K562 (cell line): ENCODE results near the gene METTL2B. TPM values are rescaled to one million over a fixed set of nuclear protein-coding genes. Genes with fewer than 3 reads are reported as not detected.
"Not testable (repeated sequence)": the region's sequence is repeated elsewhere in the genome, so short reads cannot be mapped to it uniquely, and the experiment has no call there.

ENCODE experiments used
- ATAC-seq: fragments of 200-7000 bp; cut with Tn5 transposase; 3 replicates; pipeline ENCODE4 v1.9.1; 2020; ENCODE audit warnings: moderate library complexity
- BruUV-seq: library from RNA; stranded (reverse); fragments of 400-500 nt; replicated peaks from 2 replicates; lab custom pipeline; 2021; lab: Mats Ljungman, UMichigan
- CTCF ChIA-PET: fragments of 300-600 bp; formaldehyde crosslinking; extraction: SDS; loops from one replicate; lab custom pipeline; 2021; ENCODE audit warnings: low intra/inter-chr PET ratio; lab: Yijun Ruan, JAX
- POLR2A ChIA-PET: fragments of 300-600, 350-650 bp; sonication (Branson Sonifier 250); formaldehyde crosslinking; extraction: SDS; loops from one replicate; lab custom pipeline; 2021; ENCODE audit warnings: antibody characterized with exemption, inconsistent platforms; lab: Yijun Ruan, JAX
- DNase-seq, 4 experiments: peaks; one replicate each; pipeline versions ENCODE4 v3.0.0 to v3.0.0-alpha.2; 2011 to 2018; ENCODE audit warnings: low spot score in 3 of 4, mixed read lengths in 3 of 4; ENCODE audit errors: extremely low read depth in 1 of 4
- FAIRE-seq: peaks from 2 replicates; lab custom pipeline; 2011; peaks lifted over from hg19 to GRCh38; lab: Jason Lieb, UNC
- H2AFZ ChIP-seq: 2 replicates; pipeline ENCODE4 v1.6.0; 2011; ENCODE audit warnings: low read depth, low read length, control low read depth, inconsistent platforms
- H3K27ac ChIP-seq: fragments of 200-600 bp; 3 replicates; pipeline ENCODE4 v1.8.0; 2011; ENCODE audit warnings: low read depth, mild to moderate bottlenecking, control low read depth, inconsistent platforms, low read length, moderate library complexity, mixed read lengths; ENCODE audit errors: extremely low read depth
- H3K27me3 ChIP-seq, 2 experiments: fragments of 300-600 bp in 1 of 2; 2 replicates in 1 of 2; 3 replicates in 1 of 2; pipeline versions ENCODE4 v1.6.0 to v1.8.0; 2011; ENCODE audit warnings: inconsistent platforms in 2 of 2, low read length in 2 of 2, mild to moderate bottlenecking in 1 of 2, mixed read lengths in 1 of 2, moderate library complexity in 1 of 2; ENCODE audit not compliant: control insufficient read depth in 2 of 2, insufficient read depth in 2 of 2
- H3K36me3 ChIP-seq: fragments of 300-600 bp; 3 replicates; pipeline ENCODE4 v1.8.0; 2011; ENCODE audit warnings: mild to moderate bottlenecking, low read length, inconsistent platforms; ENCODE audit not compliant: control insufficient read depth, insufficient read depth
- H3K4me1 ChIP-seq, 2 experiments: fragments of 200-600 bp in 1 of 2; replicated peaks in 1 of 2; 2 replicates in 1 of 2; 3 replicates in 1 of 2; pipeline versions ENCODE4 v1.5.1 to v1.8.0; 2011; ENCODE audit warnings: inconsistent platforms in 2 of 2, low read length in 2 of 2, mild to moderate bottlenecking in 1 of 2, mixed read lengths in 1 of 2, moderate library complexity in 1 of 2; ENCODE audit not compliant: control insufficient read depth in 2 of 2, insufficient read depth in 2 of 2
- H3K4me2 ChIP-seq: 2 replicates; pipeline ENCODE4 v1.6.1; 2011; ENCODE audit warnings: low read length, control low read depth, inconsistent platforms, mixed read lengths; ENCODE audit not compliant: insufficient read depth
- H3K4me3 ChIP-seq: fragments of 200-600 bp; sonication (generic), shearing (Covaris generic); 2 replicates; pipeline ENCODE4 v1.5.1; 2016; ENCODE audit warnings: control low read depth, inconsistent platforms
- H3K79me2 ChIP-seq: fragments of 200-600 bp; 3 replicates; pipeline ENCODE4 v1.8.0; 2011; ENCODE audit warnings: low read length, inconsistent platforms; ENCODE audit not compliant: control insufficient read depth, insufficient read depth
- H3K9ac ChIP-seq, 2 experiments: 2 replicates each; pipeline versions ENCODE4 v1.6.0 to v1.6.1; 2011; ENCODE audit warnings: low read depth in 2 of 2, low read length in 2 of 2, control low read depth in 1 of 2, inconsistent platforms in 1 of 2, mild to moderate bottlenecking in 1 of 2, mixed read lengths in 1 of 2; ENCODE audit not compliant: insufficient read depth in 1 of 2
- H3K9me1 ChIP-seq: one replicate; pipeline ENCODE4 v1.6.0; 2011; ENCODE audit warnings: inconsistent platforms, mild to moderate bottlenecking, low read length, moderate library complexity; ENCODE audit not compliant: control insufficient read depth, insufficient read depth
- H3K9me3 ChIP-seq: replicated peaks from 2 replicates; pipeline ENCODE4 v1.5.1; 2011; ENCODE audit warnings: low read depth, low read length, inconsistent platforms; ENCODE audit not compliant: control insufficient read depth, insufficient read depth
- H4K20me1 ChIP-seq: replicated peaks from 2 replicates; pipeline ENCODE4 v1.6.1; 2011; ENCODE audit warnings: low read length, inconsistent platforms, mixed read lengths; ENCODE audit not compliant: control insufficient read depth, insufficient read depth
- SOX6 ChIP-seq: fragments of 450-650 bp; IDR thresholded peaks from 2 replicates; pipeline ENCODE4 v1.6.1; 2014; ENCODE audit warnings: mild to moderate bottlenecking
- ZNF384 ChIP-seq: IDR thresholded peaks from 2 replicates; pipeline ENCODE4 v1.6.1; 2012; ENCODE audit warnings: low read depth, low read length, improper control_type of control experiment
- WGBS: fragments of 100-300 bp; shearing (Covaris generic); methylation state at CpG from one replicate; pipeline ENCODE4 v1.1.6; 2016; ENCODE audit warnings: low coverage, mixed read lengths; ENCODE audit not compliant: insufficient coverage; ENCODE audit errors: missing lambda C conversion rate; 5-methylcytosine and 5-hydroxymethylcytosine counted together
- in situ Hi-C: fragments of 300-500 bp; cut with MboI; formaldehyde crosslinking; loops from 4 replicates; pipeline ENCODE4 v1.15.0; 2018; ENCODE audit warnings: inconsistent platforms, mixed read lengths
- intact Hi-C: fragments of 100-400 bp; cut with micrococcal nuclease; formaldehyde crosslinking; loops from 2 replicates; pipeline ENCODE4 v1.14.2; 2022
- polyA plus RNA-seq, 8 experiments: library from polyadenylated mRNA; depleted of rRNA in 4 of 8; stranded (reverse) in 5 of 8; unstranded in 3 of 8; fragments of >200 nt; fragmentation: Nextera tagmentation in 2 of 8; fragmentation: Illumina TruSeq in 1 of 8; extraction: Ambion mirVana in 2 of 8; extraction: Trizol in 1 of 8; gene quantifications; 2 replicates each; pipeline versions ENCODE4 v1.2.1 to v1.2.3, GENCODE V29; 2011 to 2014; ENCODE audit warnings: inconsistent platforms in 1 of 8, missing spikeins in 1 of 8
- total RNA-seq, 7 experiments: library from RNA; depleted of rRNA in 6 of 7; stranded (reverse); fragments of >200 nt in 6 of 7; fragmentation: Illumina TruSeq in 2 of 7; extraction: Trizol in 2 of 7; gene quantifications; 2 replicates each; pipeline versions ENCODE4 v1.2.1 to v1.2.3, GENCODE V29; 2011 to 2021; ENCODE audit warnings: low replicate concordance in 1 of 7
- TF ChIP-seq, protein P1 (sequence below), 2 experiments: fragments of 450-650 bp in 1 of 2; sonication (generic) in 1 of 2; formaldehyde crosslinking in 1 of 2; IDR thresholded peaks in 1 of 2; conservative IDR thresholded peaks in 1 of 2; 2 replicates each; pipeline versions ENCODE4 v1.6.1 to v1.8.1; 2016 to 2023; ENCODE audit warnings: mild to moderate bottlenecking in 2 of 2, moderate library complexity in 2 of 2, inconsistent platforms in 1 of 2, missing genetic modification reagents in 1 of 2
- TF ChIP-seq, protein P2 (sequence below), 2 experiments: fragments of 450-650 bp in 1 of 2; sonication (generic) in 1 of 2; formaldehyde crosslinking in 1 of 2; IDR thresholded peaks; 2 replicates each; pipeline versions ENCODE4 v1.7.1 to v1.9.0; 2016 to 2022; ENCODE audit warnings: inconsistent platforms in 1 of 2, mild to moderate bottlenecking in 1 of 2, missing genetic modification reagents in 1 of 2

METTL2B gene
- total and polyA plus RNA-seq, 9 of the 15 experiments (the other 6 are each of a cell fraction or from before 2014, with no cell fraction given): 35.9 to 95.7 (median 79.2) TPM

- H4K20me1 ChIP-seq, CTCF ChIA-PET, H3K36me3 ChIP-seq, H3K27ac ChIP-seq, H3K9me3 ChIP-seq, intact Hi-C loops, H3K27me3 ChIP-seq, POLR2A ChIA-PET, BruUV-seq, H2AFZ ChIP-seq, H3K4me3 ChIP-seq, H3K79me2 ChIP-seq, DNase-seq, in situ Hi-C loops, H3K9me1 ChIP-seq, H3K4me2 ChIP-seq: not testable (repeated sequence)
- H3K9ac ChIP-seq: peak overlapping the region in 1 of 2 experiments; percentile 55; a peak in 1 of 4 replicates
- 51% methylated on average over 4 of the region's 4 CpGs for WGBS
- FAIRE-seq: peak; percentile 42
- ATAC-seq: peak; percentile 48
- peaks cover 14% of the 10 kb centered on the region in 2 experiments for H3K4me1 ChIP-seq
- peak; percentile 80 for TF ChIP-seq SOX6
- TF ChIP-seq, protein P1, sequence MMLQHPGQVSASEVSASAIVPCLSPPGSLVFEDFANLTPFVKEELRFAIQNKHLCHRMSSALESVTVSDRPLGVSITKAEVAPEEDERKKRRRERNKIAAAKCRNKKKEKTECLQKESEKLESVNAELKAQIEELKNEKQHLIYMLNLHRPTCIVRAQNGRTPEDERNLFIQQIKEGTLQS (IDR thresholded peaks at IDR 0.05): peak; percentile 67
- TF ChIP-seq, protein P1 (CRISPR knock-in tag; conservative IDR thresholded peaks at IDR 0.05): not testable (repeated sequence)
These were observed 49.0 kb downstream of the METTL2B start for GRCh38 chr7:128525584-128525983.

DNA sequence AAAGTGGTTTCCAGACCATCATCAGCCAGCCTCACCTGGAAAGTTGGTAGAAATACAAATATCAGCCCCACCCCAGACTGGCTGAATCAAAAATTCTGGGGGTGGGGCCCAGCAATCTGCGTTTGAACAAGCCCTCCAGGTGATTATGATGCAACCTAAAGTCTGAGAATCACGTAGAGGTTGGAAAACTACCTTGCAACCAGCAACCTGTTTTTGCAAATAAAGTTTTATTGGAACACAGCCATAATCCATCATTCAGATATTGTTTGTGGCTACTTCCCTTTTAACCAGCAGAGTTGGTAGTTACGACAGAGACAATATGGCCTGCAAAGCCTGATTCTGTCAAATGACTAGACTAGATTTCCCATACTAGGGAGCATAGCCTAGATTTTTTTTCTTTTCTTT is 49.5 kb downstream of the METTL2B start:
- H4K20me1 ChIP-seq, H3K36me3 ChIP-seq, H3K27ac ChIP-seq, CTCF ChIA-PET, DNase-seq, H3K9ac ChIP-seq, ATAC-seq, intact Hi-C loops, FAIRE-seq, POLR2A ChIA-PET, H3K4me3 ChIP-seq, in situ Hi-C loops, BruUV-seq, H3K9me1 ChIP-seq, H3K27me3 ChIP-seq, H3K79me2 ChIP-seq, H3K9me3 ChIP-seq, H2AFZ ChIP-seq, H3K4me2 ChIP-seq: not testable (repeated sequence)
- WGBS: 38% methylated on average over 3 of the region's 3 CpGs
- peaks cover 14 to 17% of the 10 kb centered on the region in 2 experiments for H3K4me1 ChIP-seq
- TF ChIP-seq, protein P2, sequence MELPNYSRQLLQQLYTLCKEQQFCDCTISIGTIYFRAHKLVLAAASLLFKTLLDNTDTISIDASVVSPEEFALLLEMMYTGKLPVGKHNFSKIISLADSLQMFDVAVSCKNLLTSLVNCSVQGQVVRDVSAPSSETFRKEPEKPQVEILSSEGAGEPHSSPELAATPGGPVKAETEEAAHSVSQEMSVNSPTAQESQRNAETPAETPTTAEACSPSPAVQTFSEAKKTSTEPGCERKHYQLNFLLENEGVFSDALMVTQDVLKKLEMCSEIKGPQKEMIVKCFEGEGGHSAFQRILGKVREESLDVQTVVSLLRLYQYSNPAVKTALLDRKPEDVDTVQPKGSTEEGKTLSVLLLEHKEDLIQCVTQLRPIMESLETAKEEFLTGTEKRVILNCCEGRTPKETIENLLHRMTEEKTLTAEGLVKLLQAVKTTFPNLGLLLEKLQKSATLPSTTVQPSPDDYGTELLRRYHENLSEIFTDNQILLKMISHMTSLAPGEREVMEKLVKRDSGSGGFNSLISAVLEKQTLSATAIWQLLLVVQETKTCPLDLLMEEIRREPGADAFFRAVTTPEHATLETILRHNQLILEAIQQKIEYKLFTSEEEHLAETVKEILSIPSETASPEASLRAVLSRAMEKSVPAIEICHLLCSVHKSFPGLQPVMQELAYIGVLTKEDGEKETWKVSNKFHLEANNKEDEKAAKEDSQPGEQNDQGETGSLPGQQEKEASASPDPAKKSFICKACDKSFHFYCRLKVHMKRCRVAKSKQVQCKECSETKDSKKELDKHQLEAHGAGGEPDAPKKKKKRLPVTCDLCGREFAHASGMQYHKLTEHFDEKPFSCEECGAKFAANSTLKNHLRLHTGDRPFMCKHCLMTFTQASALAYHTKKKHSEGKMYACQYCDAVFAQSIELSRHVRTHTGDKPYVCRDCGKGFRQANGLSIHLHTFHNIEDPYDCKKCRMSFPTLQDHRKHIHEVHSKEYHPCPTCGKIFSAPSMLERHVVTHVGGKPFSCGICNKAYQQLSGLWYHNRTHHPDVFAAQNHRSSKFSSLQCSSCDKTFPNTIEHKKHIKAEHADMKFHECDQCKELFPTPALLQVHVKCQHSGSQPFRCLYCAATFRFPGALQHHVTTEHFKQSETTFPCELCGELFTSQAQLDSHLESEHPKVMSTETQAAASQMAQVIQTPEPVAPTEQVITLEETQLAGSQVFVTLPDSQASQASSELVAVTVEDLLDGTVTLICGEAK (IDR thresholded peaks at IDR 0.05): peak; percentile 97
- TF ChIP-seq, protein P2 (CRISPR knock-in tag; IDR thresholded peaks at IDR 0.05): peak; percentile 92
- 0 out of 2 replicates have a peak, but pooled peaks have one; percentile 28 for TF ChIP-seq ZNF384
